Fibroblast of the aortic adventitia (primary cell): ENCODE measurements around the gene FER. TPM values are rescaled to one million over a fixed set of nuclear protein-coding genes. Genes with fewer than 3 reads are reported as not detected.

Experiments used
- DNase-seq: peaks from one replicate; pipeline ENCODE4 v3.0.0-alpha.2; 2010; ENCODE audit warnings: low read depth
- H3K4me3 ChIP-seq: 2 replicates; pipeline ENCODE4 v1.5.1; 2011; ENCODE audit warnings: low read depth, mild to moderate bottlenecking, control low read depth, low read length, moderate library complexity
- CTCF ChIP-seq: IDR thresholded peaks from 2 replicates; pipeline ENCODE4 v1.5.1; 2011; ENCODE audit warnings: mild to moderate bottlenecking, low read length, control low read depth, inconsistent platforms; ENCODE audit not compliant: insufficient read depth
- total RNA-seq: library from RNA; depleted of rRNA; stranded (reverse); fragments of >200 nt; gene quantifications from 2 replicates; pipeline ENCODE4 v1.2.3, GENCODE V29; 2012; ENCODE audit warnings: low replicate concordance

Gene FER
- total RNA-seq, 1 donor: 41.5 TPM

- TF ChIP-seq CTCF: no peak
These were observed 312.8 kb downstream of the FER start for GRCh38 chr5:109060378-109061025.

GRCh38 chr5:109062664-109063063 lies 315.0 kb downstream of the FER start:
- no peak for TF ChIP-seq CTCF
- H3K4me3 ChIP-seq: no peak overlapping the region
- DNase-seq: peak; percentile 50

More at GRCh38 chr5:109060378-109061025, 312.8 kb downstream of the FER start:
- DNase-seq: no peak
- H3K4me3 ChIP-seq: no peak overlapping the region

- H3K4me3 ChIP-seq: no peak overlapping the region
- TF ChIP-seq CTCF: no peak
- DNase-seq: peak; percentile 73
These were observed 315.5 kb downstream of the FER start for GRCh38 chr5:109063223-109063622.

GRCh38 chr5:109076741-109077140 lies 329.0 kb downstream of the FER start:
- no peak for DNase-seq
- no peak overlapping the region for H3K4me3 ChIP-seq
- no peak for TF ChIP-seq CTCF

GRCh38 chr5:109078448-109078847 lies 330.8 kb downstream of the FER start:
- no peak overlapping the region for H3K4me3 ChIP-seq
- no peak for DNase-seq
- TF ChIP-seq CTCF: no peak

- no peak overlapping the region for H3K4me3 ChIP-seq
- no peak for TF ChIP-seq CTCF
These were observed 332.8 kb downstream of the FER start for GRCh38 chr5:109080481-109080880.

GRCh38 chr5:109080896-109081295 lies 333.2 kb downstream of the FER start:
- no peak for DNase-seq
- H3K4me3 ChIP-seq: no peak overlapping the region
- TF ChIP-seq CTCF: no peak

More at GRCh38 chr5:109080481-109080880, 332.8 kb downstream of the FER start:
- no peak for DNase-seq
